Neural progenitor cell (in vitro differentiated cells): ENCODE data around the gene SURF1. TPM values are rescaled to one million over a fixed set of nuclear protein-coding genes. Genes with fewer than 3 reads are reported as not detected.
"Not testable (repeated sequence)": the region's sequence is repeated elsewhere in the genome, so short reads cannot be mapped to it uniquely, and the experiment has no call there.

Source experiments
- DNase-seq: peaks from one replicate; pipeline ENCODE4 v3.0.0-alpha.2; 2016; ENCODE audit warnings: low spot score
- H2AFZ ChIP-seq: fragments of 200-600 bp; sonication (generic); replicated peaks from 2 replicates; pipeline ENCODE4 v1.6.1; 2016; ENCODE audit warnings: antibody characterized with exemption
- H3F3A ChIP-seq: fragments of 200-600 bp; sonication (generic); 2 replicates; pipeline ENCODE4 v1.6.1; 2016; ENCODE audit warnings: antibody characterized with exemption, low read depth
- H3K27ac ChIP-seq: fragments of 200-600 bp; sonication (generic); 2 replicates; pipeline ENCODE4 v1.5.1; 2016; ENCODE audit warnings: mild to moderate bottlenecking
- H3K27me3 ChIP-seq: fragments of 200-600 bp; sonication (generic); 2 replicates; pipeline ENCODE4 v1.6.1; 2016; ENCODE audit warnings: mild to moderate bottlenecking, moderate library complexity
- H3K36me3 ChIP-seq: fragments of 200-600 bp; sonication (generic); 2 replicates; pipeline ENCODE4 v1.5.1; 2016
- H3K4me1 ChIP-seq: fragments of 200-600 bp; sonication (generic); 2 replicates; pipeline ENCODE4 v1.6.1; 2016; ENCODE audit warnings: mixed run types
- H3K4me2 ChIP-seq: fragments of 200-600 bp; sonication (generic); 2 replicates; pipeline ENCODE4 v1.6.1; 2016
- H3K4me3 ChIP-seq: fragments of 200-600 bp; sonication (generic); 2 replicates; pipeline ENCODE4 v1.5.1; 2016
- H3K79me2 ChIP-seq: fragments of 200-600 bp; sonication (generic); 2 replicates; pipeline ENCODE4 v1.6.1; 2016; ENCODE audit warnings: low read depth
- H3K9ac ChIP-seq: fragments of 200-600 bp; sonication (generic); 2 replicates; pipeline ENCODE4 v1.6.1; 2016
- H3K9me3 ChIP-seq: fragments of 200-600 bp; sonication (generic); 2 replicates; pipeline ENCODE4 v1.5.1; 2016; ENCODE audit warnings: low read depth
- H4K20me1 ChIP-seq: fragments of 200-600 bp; sonication (generic); 2 replicates; pipeline ENCODE4 v1.6.1; 2016; ENCODE audit warnings: low read depth
- H3K27ac Mint-ChIP-seq: 3 replicates; pipeline ENCODE4 v1.8.0; 2021; ENCODE audit warnings: mixed read lengths
- H3K27me3 Mint-ChIP-seq: 2 replicates; pipeline ENCODE4 v1.8.0; 2022; ENCODE audit warnings: low read depth, mild to moderate bottlenecking, inconsistent platforms, moderate library complexity, mixed read lengths; ENCODE audit not compliant: insufficient read depth
- H3K36me3 Mint-ChIP-seq: 3 replicates; pipeline ENCODE4 v1.8.0; 2021; ENCODE audit warnings: mixed read lengths
- H3K4me1 Mint-ChIP-seq: 3 replicates; pipeline ENCODE4 v1.8.0; 2021; ENCODE audit warnings: mixed read lengths
- H3K4me3 Mint-ChIP-seq: 3 replicates; pipeline ENCODE4 v1.8.0; 2021; ENCODE audit warnings: mild to moderate bottlenecking, moderate library complexity, mixed read lengths
- H3K9me3 Mint-ChIP-seq: 3 replicates; pipeline ENCODE4 v1.8.0; 2020; ENCODE audit warnings: mixed read lengths
- EZH2 ChIP-seq: fragments of 200-600 bp; sonication (generic); IDR thresholded peaks from 2 replicates; pipeline ENCODE4 v1.6.1; 2017; ENCODE audit warnings: antibody characterized with exemption, mild to moderate bottlenecking, moderate library complexity
- EZH2phosphoT487 ChIP-seq: fragments of 200-600 bp; sonication (generic); IDR thresholded peaks from 2 replicates; pipeline ENCODE4 v1.6.1; 2017; ENCODE audit warnings: antibody characterized with exemption
- total RNA-seq: library from RNA; depleted of rRNA; stranded (reverse); fragments of >200 nt; gene quantifications from 2 replicates; pipeline ENCODE4 v1.2.3, GENCODE V29; 2015; ENCODE audit warnings: low replicate concordance
- TF ChIP-seq, protein P1 (sequence below): fragments of 200-600 bp; sonication (generic); IDR thresholded peaks from 2 replicates; pipeline ENCODE4 v1.5.1; 2017; ENCODE audit warnings: antibody characterized with exemption, mild to moderate bottlenecking

Gene SURF1
- total RNA-seq, 1 donor from 2014 or later: 31.0 TPM

DNA sequence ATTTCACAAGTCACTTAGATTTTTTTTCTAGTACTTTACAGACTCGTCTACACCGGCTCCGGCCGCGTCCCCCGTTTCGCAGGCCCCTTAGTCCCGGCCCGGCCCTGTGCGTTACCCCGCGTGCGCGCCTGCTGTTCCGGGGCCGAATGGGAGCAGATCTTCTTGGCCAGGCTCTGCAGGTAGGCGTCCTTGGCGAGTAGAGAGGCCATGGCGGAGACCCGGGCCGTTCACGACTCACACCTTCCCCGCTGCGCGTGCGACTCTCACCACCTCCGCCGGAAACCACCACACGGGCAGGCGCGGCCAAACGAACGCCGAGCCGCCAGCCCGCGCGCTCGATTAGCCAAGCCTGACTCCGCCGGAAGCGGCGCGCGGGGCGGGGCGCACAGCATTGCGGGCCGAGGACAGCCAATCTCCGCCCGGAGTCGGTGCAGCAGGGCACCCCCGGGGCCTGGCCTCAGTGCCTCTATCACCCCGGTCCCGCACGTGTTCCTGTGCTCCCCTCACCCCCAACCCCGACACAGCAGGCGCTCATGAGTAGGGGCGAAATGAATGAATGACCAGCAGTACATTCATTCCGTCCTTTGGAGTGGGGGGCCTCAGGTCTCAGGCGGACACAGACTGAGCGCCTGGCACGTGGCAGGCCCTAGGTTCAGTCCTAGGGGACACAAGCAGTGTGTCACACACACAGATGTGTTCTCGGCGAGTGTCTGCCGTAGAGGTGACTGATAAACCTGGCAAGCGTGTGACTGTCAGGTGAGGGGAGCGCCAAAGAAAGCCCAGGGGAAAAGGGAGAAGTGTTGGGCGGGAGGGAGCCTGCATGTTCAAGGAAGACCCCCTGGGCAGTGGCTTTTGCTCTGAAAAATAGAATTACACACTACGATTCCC is 20.1 kb downstream of the SURF1 start, which contains the start of gene SURF6:
TSS of gene SURF6 (minus strand) at position 265 of the 888 bp plus-strand sequence. CDS start at position 209, 56 bp downstream.
- Histone ChIP-seq H3F3A (peaks cover 28% of the 10 kb centered on the region), H3K4me3 (peak within 1 kb of the TSS; percentile 92), H3K4me2 (peak within 1 kb of the TSS; percentile 73), H4K20me1 (peaks cover 26% of the 10 kb centered on the region), H3K27me3 (no peaks in the 10 kb centered on the region), H2AFZ (peak within 1 kb of the TSS; percentile 48), H3K36me3 (no peaks in the 10 kb centered on the region), H3K4me1 (peaks cover 10% of the 10 kb centered on the region), H3K9me3 (no peaks in the 10 kb centered on the region), H3K79me2 (peaks cover 21% of the 10 kb centered on the region), H3K27ac (peak within 1 kb of the TSS; percentile 38), H3K9ac (peak within 1 kb of the TSS; percentile 79)
- Mint-ChIP-seq H3K4me3 (peak within 1 kb of the TSS; percentile 98), H3K27me3 (peaks cover 6% of the 10 kb centered on the region), H3K36me3 (peaks cover 37% of the 10 kb centered on the region), H3K27ac (peak within 1 kb of the TSS; percentile 86), H3K4me1 (peaks cover 12% of the 10 kb centered on the region), H3K9me3 (no peaks in the 10 kb centered on the region)
- TF ChIP-seq, protein P1, sequence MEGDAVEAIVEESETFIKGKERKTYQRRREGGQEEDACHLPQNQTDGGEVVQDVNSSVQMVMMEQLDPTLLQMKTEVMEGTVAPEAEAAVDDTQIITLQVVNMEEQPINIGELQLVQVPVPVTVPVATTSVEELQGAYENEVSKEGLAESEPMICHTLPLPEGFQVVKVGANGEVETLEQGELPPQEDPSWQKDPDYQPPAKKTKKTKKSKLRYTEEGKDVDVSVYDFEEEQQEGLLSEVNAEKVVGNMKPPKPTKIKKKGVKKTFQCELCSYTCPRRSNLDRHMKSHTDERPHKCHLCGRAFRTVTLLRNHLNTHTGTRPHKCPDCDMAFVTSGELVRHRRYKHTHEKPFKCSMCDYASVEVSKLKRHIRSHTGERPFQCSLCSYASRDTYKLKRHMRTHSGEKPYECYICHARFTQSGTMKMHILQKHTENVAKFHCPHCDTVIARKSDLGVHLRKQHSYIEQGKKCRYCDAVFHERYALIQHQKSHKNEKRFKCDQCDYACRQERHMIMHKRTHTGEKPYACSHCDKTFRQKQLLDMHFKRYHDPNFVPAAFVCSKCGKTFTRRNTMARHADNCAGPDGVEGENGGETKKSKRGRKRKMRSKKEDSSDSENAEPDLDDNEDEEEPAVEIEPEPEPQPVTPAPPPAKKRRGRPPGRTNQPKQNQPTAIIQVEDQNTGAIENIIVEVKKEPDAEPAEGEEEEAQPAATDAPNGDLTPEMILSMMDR: no peak
- no peak for TF ChIP-seq EZH2phosphoT487
- no peak for TF ChIP-seq EZH2
- peak; percentile 97 for DNase-seq

DNA sequence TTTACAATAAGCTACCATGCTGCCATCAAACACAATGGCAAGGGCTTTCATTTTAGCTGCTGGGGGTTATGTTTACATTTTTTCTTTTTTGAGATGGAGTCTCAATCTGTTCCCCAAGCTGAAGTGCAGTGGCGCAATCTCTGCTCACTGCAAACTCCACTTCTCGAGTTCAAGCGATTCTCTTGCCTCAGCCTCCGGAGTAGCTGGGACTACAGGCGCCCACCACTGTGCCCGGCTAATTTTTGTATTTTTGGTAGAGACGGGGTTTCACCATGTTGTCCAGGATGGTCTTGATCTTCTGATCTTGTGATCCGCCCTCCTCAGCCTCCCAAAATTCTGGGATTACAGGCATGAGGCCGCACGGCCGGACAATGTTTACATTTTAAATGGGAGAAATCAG is 21.4 kb downstream of the SURF1 start:
- H3K27ac ChIP-seq, H3K4me1 ChIP-seq, H3K9me3 ChIP-seq, H3K27me3 Mint-ChIP-seq, H3K27me3 ChIP-seq, DNase-seq, H3K9me3 Mint-ChIP-seq, H3K27ac Mint-ChIP-seq, H3K9ac ChIP-seq, H3K36me3 ChIP-seq, H2AFZ ChIP-seq: not testable (repeated sequence)
- H3K4me2 ChIP-seq: peak overlapping the region; percentile 73
- H3K4me1 Mint-ChIP-seq: peaks cover 12% of the 10 kb centered on the region
- H3F3A ChIP-seq: peaks cover 30% of the 10 kb centered on the region
- peaks cover 21% of the 10 kb centered on the region for H3K79me2 ChIP-seq
- H4K20me1 ChIP-seq: peaks cover 26% of the 10 kb centered on the region
- H3K36me3 Mint-ChIP-seq: peaks cover 32% of the 10 kb centered on the region
- H3K4me3 Mint-ChIP-seq: peak overlapping the region; percentile 98
- H3K4me3 ChIP-seq: peak overlapping the region; percentile 92

DNA sequence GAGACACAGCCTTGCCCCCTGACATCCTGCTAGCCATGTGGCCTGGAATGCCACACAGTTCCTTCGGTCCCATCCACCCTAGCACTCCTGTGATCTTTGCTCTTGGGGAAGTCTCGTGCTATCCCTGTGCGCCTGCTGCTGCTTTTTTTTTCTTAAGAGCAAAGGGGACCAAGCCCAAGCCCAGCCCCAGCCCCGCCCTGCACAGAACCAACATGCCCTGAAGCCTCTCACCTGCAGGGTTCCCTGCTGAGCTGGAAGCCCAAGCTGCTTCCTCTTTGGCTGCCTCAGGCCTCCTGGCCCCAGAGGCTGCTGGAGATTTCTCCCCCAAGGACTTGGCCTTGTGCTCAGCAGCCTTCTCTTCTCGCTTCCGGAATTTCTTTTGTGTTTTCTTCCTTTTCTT is 22.1 kb downstream of the SURF1 start:
- Mint-ChIP-seq H3K27ac (no peak overlapping the region), H3K27me3 (peaks cover 6% of the 10 kb centered on the region), H3K4me1 (peaks cover 12% of the 10 kb centered on the region), H3K36me3 (peaks cover 29% of the 10 kb centered on the region), H3K9me3 (peaks cover under 1% of the 10 kb centered on the region), H3K4me3 (peak overlapping the region; percentile 98)
- H3K27me3 ChIP-seq: no peaks in the 10 kb centered on the region
- peaks cover 26% of the 10 kb centered on the region for H4K20me1 ChIP-seq
- DNase-seq: no peak
- peaks cover 31% of the 10 kb centered on the region for H3F3A ChIP-seq
- H3K79me2 ChIP-seq: peaks cover 21% of the 10 kb centered on the region
- H2AFZ ChIP-seq: no peak overlapping the region
- TF ChIP-seq EZH2phosphoT487 (no peak), EZH2 (no peak)
- TF ChIP-seq, protein P1: no peak
- no peaks in the 10 kb centered on the region for H3K36me3 ChIP-seq
- no peak overlapping the region for H3K27ac ChIP-seq
- no peak overlapping the region for H3K4me3 ChIP-seq
- no peak overlapping the region for H3K9ac ChIP-seq
- H3K9me3 ChIP-seq: no peaks in the 10 kb centered on the region
- H3K4me2 ChIP-seq: no peak overlapping the region
- peaks cover 10% of the 10 kb centered on the region for H3K4me1 ChIP-seq

DNA sequence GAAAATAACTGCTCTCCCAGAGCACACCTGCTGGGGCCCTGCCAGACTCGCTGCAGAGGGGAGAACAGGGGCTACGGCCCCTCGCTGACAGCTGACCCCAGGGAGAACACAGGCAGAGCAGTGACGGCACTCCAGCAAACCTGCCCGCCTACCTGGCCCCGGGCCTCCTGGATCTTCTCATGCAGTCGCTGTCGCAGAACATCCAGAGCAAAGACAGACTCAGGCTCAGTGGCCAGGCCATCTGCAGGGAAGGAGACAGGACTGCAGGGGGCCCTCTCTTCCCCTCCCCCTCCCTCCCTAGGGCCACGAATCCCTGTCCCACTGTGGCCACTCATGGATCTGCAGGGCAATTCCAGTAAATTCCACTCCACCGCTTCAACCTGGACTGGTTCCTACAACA is 22.7 kb downstream of the SURF1 start:
- no peaks in the 10 kb centered on the region for H3K9me3 ChIP-seq
- peaks cover 10% of the 10 kb centered on the region for H3K27me3 Mint-ChIP-seq
- H3K4me1 Mint-ChIP-seq: peaks cover 12% of the 10 kb centered on the region
- peaks cover 26% of the 10 kb centered on the region for H4K20me1 ChIP-seq
- H3K4me3 ChIP-seq: no peak overlapping the region
- peaks cover 10% of the 10 kb centered on the region for H3K4me1 ChIP-seq
- no peaks in the 10 kb centered on the region for H3K36me3 ChIP-seq
- DNase-seq: no peak
- no peak overlapping the region for H3K4me2 ChIP-seq
- TF ChIP-seq, protein P1: no peak
- peaks cover 4% of the 10 kb centered on the region for H3K9me3 Mint-ChIP-seq
- no peak overlapping the region for H3K4me3 Mint-ChIP-seq
- peaks cover 25% of the 10 kb centered on the region for H3F3A ChIP-seq
- peaks cover 29% of the 10 kb centered on the region for H3K36me3 Mint-ChIP-seq
- no peak overlapping the region for H3K9ac ChIP-seq
- no peaks in the 10 kb centered on the region for H3K27me3 ChIP-seq
- no peak overlapping the region for H2AFZ ChIP-seq
- H3K27ac ChIP-seq: no peak overlapping the region
- H3K27ac Mint-ChIP-seq: no peak overlapping the region
- H3K79me2 ChIP-seq: peaks cover 21% of the 10 kb centered on the region
